Mucosa of descending colon (tissue), 3 donors: ENCODE results near the gene C20orf173. TPM values are rescaled to one million over a fixed set of nuclear protein-coding genes. Genes with fewer than 3 reads are reported as not detected.

Source experiments
- ATAC-seq: fragments of 200-7000 bp; cut with Tn5 transposase; one replicate; pipeline ENCODE4 v1.9.1; 2020; ENCODE audit warnings: mild to moderate bottlenecking, moderate library complexity
- DNase-seq, 3 donors: peaks; one replicate each; pipeline ENCODE4 v3.0.0-alpha.2; 2020
- H3K36me3 ChIP-seq: fragments of 200-600 bp; one replicate; pipeline ENCODE4 v1.8.0; 2021; ENCODE audit warnings: low read depth, mild to moderate bottlenecking
- H3K4me1 ChIP-seq: fragments of 200-600 bp; one replicate; pipeline ENCODE4 v1.8.0; 2021; ENCODE audit warnings: low read depth, mild to moderate bottlenecking
- H3K4me3 ChIP-seq: fragments of 200-600 bp; one replicate; pipeline ENCODE4 v1.8.0; 2021; ENCODE audit warnings: mild to moderate bottlenecking
- H3K9me3 ChIP-seq: fragments of 200-600 bp; one replicate; pipeline ENCODE4 v1.8.0; 2021; ENCODE audit warnings: mild to moderate bottlenecking
- intact Hi-C, 2 donors: fragments of 100-400 bp; cut with DNase I in 1 of 2; cut with micrococcal nuclease in 1 of 2; formaldehyde crosslinking; loops; one replicate each; pipeline versions ENCODE4 v1.11.0 to v1.11.1; 2022; cut with DNase I, micrococcal nuclease
- total RNA-seq, 3 donors: library from RNA; stranded (reverse); fragmentation: NEBNext Ultra II Directional in 2 of 3; extraction: Animal tissue kit (Norgen Biotek cat#: 25700) in 2 of 3; gene quantifications; one replicate each; pipeline versions ENCODE4 v1.2.1 to v1.2.4, GENCODE V29; 2021 to 2023
- TF ChIP-seq, protein P1 (sequence below): fragments of 200-600 bp; IDR thresholded peaks from one replicate; pipeline ENCODE4 v1.8.0; 2022; ENCODE audit warnings: antibody characterized with exemption, mild to moderate bottlenecking
- donor health status: DM: no; HTN: no; CAD: no; lungs with moderate emphysema.
- donor health status: DM: no; HTN: no; CAD: no.
- donor health status: DM: no; HTN: yes; CAD: no.

C20orf173 gene
- total RNA-seq, 3 donors from 2014 or later = not detected

GRCh38 chr20:35508493-35509218, 20.8 kb downstream of the C20orf173 start:
- intact Hi-C loops = no loop called here
- ATAC-seq = peak; percentile 64
- peak in 1 of 3 donors; percentile 22 for DNase-seq
- H3K4me3 ChIP-seq = no peak overlapping the region
- H3K9me3 ChIP-seq = no peaks in the 10 kb centered on the region
- no peaks in the 10 kb centered on the region for H3K36me3 ChIP-seq
- H3K4me1 ChIP-seq = no peaks in the 10 kb centered on the region
- TF ChIP-seq, protein P1, sequence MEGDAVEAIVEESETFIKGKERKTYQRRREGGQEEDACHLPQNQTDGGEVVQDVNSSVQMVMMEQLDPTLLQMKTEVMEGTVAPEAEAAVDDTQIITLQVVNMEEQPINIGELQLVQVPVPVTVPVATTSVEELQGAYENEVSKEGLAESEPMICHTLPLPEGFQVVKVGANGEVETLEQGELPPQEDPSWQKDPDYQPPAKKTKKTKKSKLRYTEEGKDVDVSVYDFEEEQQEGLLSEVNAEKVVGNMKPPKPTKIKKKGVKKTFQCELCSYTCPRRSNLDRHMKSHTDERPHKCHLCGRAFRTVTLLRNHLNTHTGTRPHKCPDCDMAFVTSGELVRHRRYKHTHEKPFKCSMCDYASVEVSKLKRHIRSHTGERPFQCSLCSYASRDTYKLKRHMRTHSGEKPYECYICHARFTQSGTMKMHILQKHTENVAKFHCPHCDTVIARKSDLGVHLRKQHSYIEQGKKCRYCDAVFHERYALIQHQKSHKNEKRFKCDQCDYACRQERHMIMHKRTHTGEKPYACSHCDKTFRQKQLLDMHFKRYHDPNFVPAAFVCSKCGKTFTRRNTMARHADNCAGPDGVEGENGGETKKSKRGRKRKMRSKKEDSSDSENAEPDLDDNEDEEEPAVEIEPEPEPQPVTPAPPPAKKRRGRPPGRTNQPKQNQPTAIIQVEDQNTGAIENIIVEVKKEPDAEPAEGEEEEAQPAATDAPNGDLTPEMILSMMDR = no peak

- Histone ChIP-seq H3K4me1 (no peaks in the 10 kb centered on the region), H3K36me3 (no peaks in the 10 kb centered on the region), H3K4me3 (no peak overlapping the region), H3K9me3 (no peaks in the 10 kb centered on the region)
- no peak for DNase-seq
- intact Hi-C loops = no loop called here
- TF ChIP-seq, protein P1 = no peak
- peak; percentile 8 for ATAC-seq
Measured at GRCh38 chr20:35506872-35507638, 22.4 kb downstream of the C20orf173 start.

DNA sequence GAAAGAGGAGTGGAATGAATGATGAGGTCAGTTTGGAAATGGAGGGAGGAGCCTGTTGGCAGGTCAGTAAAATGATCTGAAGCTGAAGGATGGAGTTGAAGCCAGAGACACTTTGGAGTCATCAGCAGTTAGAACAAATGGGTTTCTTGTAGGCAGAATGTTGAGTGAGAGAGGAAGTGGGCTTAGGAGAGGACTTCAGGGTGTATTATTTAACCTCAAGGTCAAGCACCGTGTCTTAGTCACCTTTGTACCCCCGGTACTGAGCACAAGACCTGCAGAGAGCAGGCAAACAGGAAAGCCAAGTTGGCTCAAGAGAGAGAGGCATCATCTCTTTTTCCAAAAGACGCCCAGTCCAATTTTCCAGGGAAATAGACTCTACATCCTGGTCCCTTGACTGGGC, 23.3 kb downstream of the C20orf173 start:
- no peak for ATAC-seq
- H3K36me3 ChIP-seq = no peaks in the 10 kb centered on the region

GRCh38 chr20:35504751-35505150, 24.7 kb downstream of the C20orf173 start:
- no peaks in the 10 kb centered on the region for H3K36me3 ChIP-seq

More for the DNA sequence above, 23.3 kb downstream of the C20orf173 start:
- H3K9me3 ChIP-seq = no peaks in the 10 kb centered on the region
- no peak overlapping the region for H3K4me3 ChIP-seq
- no peaks in the 10 kb centered on the region for H3K4me1 ChIP-seq
- TF ChIP-seq, protein P1 = no peak
- DNase-seq = no peak
- intact Hi-C loops = no loop called here

GRCh38 chr20:35503841-35504561, 25.5 kb downstream of the C20orf173 start:
- H3K4me3 ChIP-seq = no peak overlapping the region
- DNase-seq = no peak
- TF ChIP-seq, protein P1 = no peak
- intact Hi-C loops = no loop called here
- ATAC-seq = no peak
- H3K4me1 ChIP-seq = no peaks in the 10 kb centered on the region
- H3K36me3 ChIP-seq = no peaks in the 10 kb centered on the region
- H3K9me3 ChIP-seq = no peaks in the 10 kb centered on the region

More at GRCh38 chr20:35504751-35505150, 24.7 kb downstream of the C20orf173 start:
- TF ChIP-seq, protein P1 = no peak
- DNase-seq (no peak), ATAC-seq (no peak)
- Histone ChIP-seq H3K4me3 (no peak overlapping the region), H3K4me1 (no peaks in the 10 kb centered on the region), H3K9me3 (no peaks in the 10 kb centered on the region)
- intact Hi-C loops = no loop called here
